GM06990 (cell line): ENCODE results near the gene ZFR.

Source experiments
- DNase-seq: peaks from one replicate; pipeline ENCODE4 v3.0.0-alpha.2; 2011; ENCODE audit not compliant: insufficient read length; ENCODE audit errors: extremely low read depth
- H3K27me3 ChIP-seq: replicated peaks from 2 replicates; pipeline ENCODE4 v1.6.0; 2011; ENCODE audit warnings: low read length; ENCODE audit not compliant: control insufficient read depth, insufficient read depth
- H3K36me3 ChIP-seq: 2 replicates; pipeline ENCODE4 v1.5.1; 2011; ENCODE audit warnings: low read length; ENCODE audit not compliant: control insufficient read depth, insufficient read depth
- H3K4me3 ChIP-seq: replicated peaks from 2 replicates; pipeline ENCODE4 v1.5.1; 2011; ENCODE audit warnings: low read depth, mild to moderate bottlenecking, control low read depth, low read length
- TF ChIP-seq, protein P1 (sequence below): IDR thresholded peaks from 2 replicates; pipeline ENCODE4 v1.5.1; 2011; ENCODE audit warnings: low read length, control low read depth, mild to moderate bottlenecking, inconsistent platforms; ENCODE audit not compliant: insufficient read depth, poor library complexity, severe bottlenecking

The ZFR gene

DNA sequence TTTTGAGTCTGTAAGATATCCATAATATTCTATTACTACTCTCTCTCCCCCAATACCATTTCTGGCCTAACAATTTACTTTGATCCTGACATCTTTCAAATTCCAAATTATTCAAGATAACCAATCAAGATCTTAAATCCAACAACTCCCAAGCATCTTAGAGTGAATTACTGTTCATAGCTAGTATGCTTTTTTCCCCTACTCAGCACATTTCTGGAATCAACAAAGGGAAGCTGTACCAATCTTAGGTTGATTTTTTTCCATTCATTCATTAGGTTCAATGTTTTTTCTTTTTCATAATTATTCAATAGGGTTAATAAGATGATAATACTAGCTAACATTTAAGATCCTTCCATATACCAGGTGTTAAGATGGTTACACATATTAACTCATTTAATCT, 81.5 kb downstream of the ZFR start:
- DNase-seq, result no peak
- peaks cover 8% of the 10 kb centered on the region for H3K36me3 ChIP-seq
- H3K4me3 ChIP-seq, result no peak overlapping the region
- TF ChIP-seq, protein P1, sequence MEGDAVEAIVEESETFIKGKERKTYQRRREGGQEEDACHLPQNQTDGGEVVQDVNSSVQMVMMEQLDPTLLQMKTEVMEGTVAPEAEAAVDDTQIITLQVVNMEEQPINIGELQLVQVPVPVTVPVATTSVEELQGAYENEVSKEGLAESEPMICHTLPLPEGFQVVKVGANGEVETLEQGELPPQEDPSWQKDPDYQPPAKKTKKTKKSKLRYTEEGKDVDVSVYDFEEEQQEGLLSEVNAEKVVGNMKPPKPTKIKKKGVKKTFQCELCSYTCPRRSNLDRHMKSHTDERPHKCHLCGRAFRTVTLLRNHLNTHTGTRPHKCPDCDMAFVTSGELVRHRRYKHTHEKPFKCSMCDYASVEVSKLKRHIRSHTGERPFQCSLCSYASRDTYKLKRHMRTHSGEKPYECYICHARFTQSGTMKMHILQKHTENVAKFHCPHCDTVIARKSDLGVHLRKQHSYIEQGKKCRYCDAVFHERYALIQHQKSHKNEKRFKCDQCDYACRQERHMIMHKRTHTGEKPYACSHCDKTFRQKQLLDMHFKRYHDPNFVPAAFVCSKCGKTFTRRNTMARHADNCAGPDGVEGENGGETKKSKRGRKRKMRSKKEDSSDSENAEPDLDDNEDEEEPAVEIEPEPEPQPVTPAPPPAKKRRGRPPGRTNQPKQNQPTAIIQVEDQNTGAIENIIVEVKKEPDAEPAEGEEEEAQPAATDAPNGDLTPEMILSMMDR, result no peak
- H3K27me3 ChIP-seq, result no peaks in the 10 kb centered on the region

DNA sequence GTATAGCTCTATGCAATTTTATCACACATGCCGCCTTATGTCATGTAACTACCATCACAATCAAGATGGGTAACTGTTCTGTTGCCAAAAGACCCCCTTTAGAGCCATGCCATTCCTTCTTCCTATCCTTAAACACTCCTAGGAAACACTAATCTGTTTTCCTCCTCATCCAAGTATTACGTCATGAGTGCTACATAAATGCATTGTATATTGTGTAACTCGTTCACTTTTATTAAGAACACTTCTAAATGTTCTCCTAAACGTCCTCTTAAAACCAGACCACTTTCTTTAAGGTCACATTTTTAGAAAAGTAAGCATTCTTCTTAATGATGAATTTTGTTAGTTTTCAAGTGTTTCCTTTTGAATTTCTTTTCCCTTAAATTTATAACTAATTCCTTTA, 82.0 kb downstream of the ZFR start:
- no peak for DNase-seq
- H3K27me3 ChIP-seq, result no peaks in the 10 kb centered on the region
- TF ChIP-seq, protein P1, result no peak
- H3K4me3 ChIP-seq, result no peak overlapping the region
- peaks cover 8% of the 10 kb centered on the region for H3K36me3 ChIP-seq

DNA sequence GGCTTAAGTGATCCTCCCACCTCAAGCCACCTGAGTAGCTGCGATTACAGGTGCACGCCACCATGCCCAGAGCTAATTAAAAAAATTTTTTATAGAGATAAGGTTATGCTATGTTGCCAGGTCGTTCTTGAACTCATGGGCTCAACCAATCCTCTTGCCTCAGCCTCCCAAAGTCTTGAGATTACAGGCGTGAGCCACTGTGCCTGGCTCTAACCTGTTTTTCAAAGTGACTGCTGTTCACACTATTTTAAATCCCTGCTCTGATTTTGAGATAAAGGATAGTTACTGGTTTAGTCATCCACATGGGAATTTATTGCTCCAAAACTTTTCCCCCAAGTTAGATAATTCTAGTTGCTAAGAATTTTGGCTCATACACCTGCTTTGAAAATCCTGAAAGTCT, 83.6 kb downstream of the ZFR start:
- peaks cover 10% of the 10 kb centered on the region for H3K36me3 ChIP-seq
- no peak for DNase-seq
- H3K27me3 ChIP-seq, result no peaks in the 10 kb centered on the region
- TF ChIP-seq, protein P1, result no peak
- H3K4me3 ChIP-seq, result no peak overlapping the region

DNA sequence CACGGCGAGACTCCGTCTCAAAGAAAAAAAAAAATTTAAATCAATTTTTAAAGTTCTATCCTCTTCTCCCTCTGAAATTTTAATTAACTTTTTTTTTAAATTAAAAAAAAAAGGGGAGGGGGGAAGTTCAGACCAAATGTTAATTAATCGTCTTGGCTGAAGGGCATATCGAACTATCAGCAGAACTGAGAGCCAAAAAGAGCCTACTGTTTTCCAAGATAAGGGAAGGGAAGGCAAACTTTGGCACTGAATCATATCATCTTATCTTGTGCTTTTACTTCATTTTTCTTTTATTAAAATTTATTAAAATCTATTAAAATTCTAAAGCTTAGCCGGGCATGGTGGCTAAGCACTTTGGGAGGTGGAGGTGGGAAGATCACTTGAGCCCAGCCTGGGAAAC, 85.9 kb downstream of the ZFR start:
- H3K36me3 ChIP-seq, result peaks cover 6% of the 10 kb centered on the region
- no peak overlapping the region for H3K4me3 ChIP-seq
- no peak for DNase-seq
- TF ChIP-seq, protein P1, result no peak
- no peaks in the 10 kb centered on the region for H3K27me3 ChIP-seq

DNA sequence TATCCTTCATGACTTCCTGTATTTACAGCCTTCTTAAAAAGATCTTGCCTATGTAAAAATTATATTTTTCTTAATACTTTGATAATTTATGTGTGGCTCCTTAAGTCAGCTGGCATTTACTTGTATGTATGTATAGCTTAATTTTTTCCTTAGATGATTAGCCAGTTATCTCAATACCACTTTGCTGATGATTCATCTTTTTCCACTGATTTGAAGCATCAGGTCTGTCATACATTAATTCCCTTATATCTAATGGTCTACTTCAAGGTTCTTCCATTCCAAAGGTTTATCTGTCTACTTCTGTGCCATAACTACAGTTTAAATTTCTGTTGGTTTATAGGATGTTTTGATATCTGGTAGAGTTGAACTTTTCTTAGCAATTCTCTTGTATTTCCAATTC, 86.9 kb downstream of the ZFR start:
- H3K36me3 ChIP-seq, result peaks cover 6% of the 10 kb centered on the region
- no peaks in the 10 kb centered on the region for H3K27me3 ChIP-seq
- no peak overlapping the region for H3K4me3 ChIP-seq
- TF ChIP-seq, protein P1, result no peak
- DNase-seq, result no peak

DNA sequence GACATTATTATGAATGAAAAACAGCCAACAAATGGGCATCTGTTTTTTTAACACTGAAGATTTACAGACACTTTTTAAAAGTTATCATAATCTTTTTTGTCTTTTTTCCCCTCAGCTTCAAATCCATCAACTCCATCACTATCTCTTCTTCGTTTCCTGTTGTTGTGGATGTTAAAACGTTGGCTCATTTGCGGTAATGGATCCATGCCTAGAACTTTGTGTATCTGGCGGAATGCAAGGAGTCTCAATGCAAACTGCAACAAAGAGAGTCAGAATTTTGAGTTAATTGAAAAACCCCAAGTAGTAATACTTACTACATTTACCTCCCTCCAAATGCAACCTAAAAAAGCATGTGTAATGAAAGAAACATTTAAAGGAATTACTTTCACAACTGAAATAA, 88.9 kb downstream of the ZFR start:
- Histone ChIP-seq H3K4me3 (no peak overlapping the region), H3K36me3 (peaks cover 5% of the 10 kb centered on the region), H3K27me3 (no peaks in the 10 kb centered on the region)
- DNase-seq, result no peak
- TF ChIP-seq, protein P1, result no peak
